GM19395 (cell line): ENCODE measurements around the gene SLC35A3.
A peak's percentile ranks its signal among the peaks of the same experiment; 100 is the strongest.
"Not testable (repeated sequence)": the region's sequence is repeated elsewhere in the genome, so short reads cannot be mapped to it uniquely, and the experiment has no call there.

ENCODE experiments used
- ATAC-seq: cut with Tn5 transposase; IDR thresholded peaks from one replicate; pipeline ENCODE4 v1.9.1; 2021; ENCODE audit warnings: mild to moderate bottlenecking, moderate library complexity; ENCODE audit not compliant: unreplicated experiment

The SLC35A3 gene

GRCh38 chr1:100028765-100029164 lies 59.0 kb downstream of the SLC35A3 start:
- ATAC-seq: no peak

- no peak for ATAC-seq
Measured at GRCh38 chr1:100034470-100034869, 64.7 kb downstream of the SLC35A3 start.

- no peak for ATAC-seq
Measured at GRCh38 chr1:100035214-100035613, 65.4 kb downstream of the SLC35A3 start.

GRCh38 chr1:100036718-100037655 lies 67.2 kb downstream of the SLC35A3 start:
- ATAC-seq: no peak

- ATAC-seq: no peak
Measured at GRCh38 chr1:100037656-100037926, 67.8 kb downstream of the SLC35A3 start.

GRCh38 chr1:100037927-100038659 lies 68.3 kb downstream of the SLC35A3 start:
- peak; percentile 78 for ATAC-seq

- peak; percentile 65 for ATAC-seq
Measured at GRCh38 chr1:100038660-100039287, 69.0 kb downstream of the SLC35A3 start.

- ATAC-seq: no peak
Measured at GRCh38 chr1:100039591-100039990, 69.8 kb downstream of the SLC35A3 start.

GRCh38 chr1:100045206-100045605 lies 75.4 kb downstream of the SLC35A3 start:
- no peak for ATAC-seq

GRCh38 chr1:100047235-100047708 lies 77.5 kb downstream of the SLC35A3 start:
- not testable (repeated sequence) for ATAC-seq

GRCh38 chr1:100050139-100050538 lies 80.3 kb downstream of the SLC35A3 start:
- no peak for ATAC-seq

- no peak for ATAC-seq
Measured at GRCh38 chr1:100051401-100051800, 81.6 kb downstream of the SLC35A3 start.

- no peak for ATAC-seq
Measured at GRCh38 chr1:100051893-100052292, 82.1 kb downstream of the SLC35A3 start.

GRCh38 chr1:100053119-100053518 lies 83.3 kb downstream of the SLC35A3 start:
- ATAC-seq: no peak

- no peak for ATAC-seq
Measured at GRCh38 chr1:100053727-100054126, 83.9 kb downstream of the SLC35A3 start.

- ATAC-seq: no peak
Measured at GRCh38 chr1:100061681-100062080, 91.9 kb downstream of the SLC35A3 start.

GRCh38 chr1:100065183-100065968 lies 95.6 kb downstream of the SLC35A3 start:
- ATAC-seq: no peak

- no peak for ATAC-seq
Measured at GRCh38 chr1:100065969-100066227, 96.1 kb downstream of the SLC35A3 start.

- ATAC-seq: no peak
Measured at GRCh38 chr1:100070201-100070939, 100.6 kb downstream of the SLC35A3 start.

- no peak for ATAC-seq
Measured at GRCh38 chr1:100073531-100073930, 103.7 kb downstream of the SLC35A3 start.
